ENCODE data around the gene MLLT3.

MLLT3 gene

GRCh38 chr9:20402273-20402875, 219.9 kb downstream of the MLLT3 start:
- no peaks in the 10 kb centered on the region for H3K9me3 ChIP-seq (ENCODE audit: control insufficient read depth in 2 of 2, low read length in 2 of 2)
- H3K4me1 ChIP-seq (ENCODE audit: control insufficient read depth in 2 of 2, insufficient read depth in 2 of 2, low read length in 2 of 2): peaks cover 5 to 10% of the 10 kb centered on the region in 2 donors
- H3K27ac ChIP-seq (ENCODE audit: low read depth in 2 of 2, low read length in 2 of 2): no peak overlapping the region
- H3K27me3 ChIP-seq (ENCODE audit: control insufficient read depth in 2 of 2, insufficient read depth in 2 of 2, low read length in 2 of 2): no peaks in the 10 kb centered on the region
- H3K36me3 ChIP-seq (ENCODE audit: control insufficient read depth in 2 of 2, insufficient read depth in 2 of 2, low read length in 2 of 2): no peaks in the 10 kb centered on the region
- H3K9ac ChIP-seq (ENCODE audit: low read depth in 1 of 2, low read length in 2 of 2): no peak overlapping the region
- no peak overlapping the region for H3K4me3 ChIP-seq (ENCODE audit: low read length in 2 of 2)

GRCh38 chr9:20398536-20399338, 223.6 kb downstream of the MLLT3 start:
- Histone ChIP-seq H3K27me3 (ENCODE audit: control insufficient read depth in 2 of 2, insufficient read depth in 2 of 2, low read length in 2 of 2) (no peaks in the 10 kb centered on the region), H3K9ac (ENCODE audit: low read depth in 1 of 2, low read length in 2 of 2) (no peak overlapping the region)

GRCh38 chr9:20397348-20397747, 225.0 kb downstream of the MLLT3 start:
- no peaks in the 10 kb centered on the region for H3K4me1 ChIP-seq (ENCODE audit: control insufficient read depth in 2 of 2, insufficient read depth in 2 of 2, low read length in 2 of 2)
- no peaks in the 10 kb centered on the region for H3K36me3 ChIP-seq (ENCODE audit: control insufficient read depth in 2 of 2, insufficient read depth in 2 of 2, low read length in 2 of 2)
- no peaks in the 10 kb centered on the region for H3K9me3 ChIP-seq (ENCODE audit: control insufficient read depth in 2 of 2, low read length in 2 of 2)
- no peak overlapping the region for H3K4me3 ChIP-seq (ENCODE audit: low read length in 2 of 2)
- no peak overlapping the region for H3K9ac ChIP-seq (ENCODE audit: low read depth in 1 of 2, low read length in 2 of 2)
- H3K27ac ChIP-seq (ENCODE audit: low read depth in 2 of 2, low read length in 2 of 2): no peak overlapping the region
- H3K27me3 ChIP-seq (ENCODE audit: control insufficient read depth in 2 of 2, insufficient read depth in 2 of 2, low read length in 2 of 2): no peaks in the 10 kb centered on the region

More at GRCh38 chr9:20398536-20399338, 223.6 kb downstream of the MLLT3 start:
- H3K4me3 ChIP-seq (ENCODE audit: low read length in 2 of 2): no peak overlapping the region
- no peaks in the 10 kb centered on the region for H3K36me3 ChIP-seq (ENCODE audit: control insufficient read depth in 2 of 2, insufficient read depth in 2 of 2, low read length in 2 of 2)
- no peak overlapping the region for H3K27ac ChIP-seq (ENCODE audit: low read depth in 2 of 2, low read length in 2 of 2)
- H3K9me3 ChIP-seq (ENCODE audit: control insufficient read depth in 2 of 2, low read length in 2 of 2): no peaks in the 10 kb centered on the region
- no peaks in the 10 kb centered on the region for H3K4me1 ChIP-seq (ENCODE audit: control insufficient read depth in 2 of 2, insufficient read depth in 2 of 2, low read length in 2 of 2)

- Histone ChIP-seq H3K27me3 (ENCODE audit: control insufficient read depth in 2 of 2, insufficient read depth in 2 of 2, low read length in 2 of 2) (no peaks in the 10 kb centered on the region), H3K27ac (ENCODE audit: low read depth in 2 of 2, low read length in 2 of 2) (no peak overlapping the region), H3K4me1 (ENCODE audit: control insufficient read depth in 2 of 2, insufficient read depth in 2 of 2, low read length in 2 of 2) (no peaks in the 10 kb centered on the region), H3K36me3 (ENCODE audit: control insufficient read depth in 2 of 2, insufficient read depth in 2 of 2, low read length in 2 of 2) (no peaks in the 10 kb centered on the region), H3K9me3 (ENCODE audit: control insufficient read depth in 2 of 2, low read length in 2 of 2) (no peaks in the 10 kb centered on the region), H3K4me3 (ENCODE audit: low read length in 2 of 2) (no peak overlapping the region), H3K9ac (ENCODE audit: low read depth in 1 of 2, low read length in 2 of 2) (no peak overlapping the region)
Measured at GRCh38 chr9:20396509-20396908, 225.8 kb downstream of the MLLT3 start.

GRCh38 chr9:20395651-20396050, 226.6 kb downstream of the MLLT3 start:
- H3K9ac ChIP-seq (ENCODE audit: low read depth in 1 of 2, low read length in 2 of 2): no peak overlapping the region
- H3K4me1 ChIP-seq (ENCODE audit: control insufficient read depth in 2 of 2, insufficient read depth in 2 of 2, low read length in 2 of 2): peaks cover 0 to 7% of the 10 kb centered on the region in 2 donors
- H3K27ac ChIP-seq (ENCODE audit: low read depth in 2 of 2, low read length in 2 of 2): no peak overlapping the region
- H3K27me3 ChIP-seq (ENCODE audit: control insufficient read depth in 2 of 2, insufficient read depth in 2 of 2, low read length in 2 of 2): no peaks in the 10 kb centered on the region
- H3K36me3 ChIP-seq (ENCODE audit: control insufficient read depth in 2 of 2, insufficient read depth in 2 of 2, low read length in 2 of 2): no peaks in the 10 kb centered on the region
- H3K9me3 ChIP-seq (ENCODE audit: control insufficient read depth in 2 of 2, low read length in 2 of 2): no peaks in the 10 kb centered on the region
- no peak overlapping the region for H3K4me3 ChIP-seq (ENCODE audit: low read length in 2 of 2)

GRCh38 chr9:20394969-20395368, 227.3 kb downstream of the MLLT3 start:
- Histone ChIP-seq H3K27ac (ENCODE audit: low read depth in 2 of 2, low read length in 2 of 2) (no peak overlapping the region), H3K9ac (ENCODE audit: low read depth in 1 of 2, low read length in 2 of 2) (no peak overlapping the region), H3K4me1 (ENCODE audit: control insufficient read depth in 2 of 2, insufficient read depth in 2 of 2, low read length in 2 of 2) (peaks cover 0 to 8% of the 10 kb centered on the region in 2 donors), H3K27me3 (ENCODE audit: control insufficient read depth in 2 of 2, insufficient read depth in 2 of 2, low read length in 2 of 2) (no peaks in the 10 kb centered on the region), H3K4me3 (ENCODE audit: low read length in 2 of 2) (no peak overlapping the region), H3K9me3 (ENCODE audit: control insufficient read depth in 2 of 2, low read length in 2 of 2) (no peaks in the 10 kb centered on the region), H3K36me3 (ENCODE audit: control insufficient read depth in 2 of 2, insufficient read depth in 2 of 2, low read length in 2 of 2) (no peaks in the 10 kb centered on the region)

- no peaks in the 10 kb centered on the region for H3K36me3 ChIP-seq (ENCODE audit: control insufficient read depth in 2 of 2, insufficient read depth in 2 of 2, low read length in 2 of 2)
- peaks cover 0 to 8% of the 10 kb centered on the region in 2 donors for H3K4me1 ChIP-seq (ENCODE audit: control insufficient read depth in 2 of 2, insufficient read depth in 2 of 2, low read length in 2 of 2)
- no peak overlapping the region for H3K4me3 ChIP-seq (ENCODE audit: low read length in 2 of 2)
- H3K9me3 ChIP-seq (ENCODE audit: control insufficient read depth in 2 of 2, low read length in 2 of 2): no peaks in the 10 kb centered on the region
- H3K27ac ChIP-seq (ENCODE audit: low read depth in 2 of 2, low read length in 2 of 2): no peak overlapping the region
- H3K27me3 ChIP-seq (ENCODE audit: control insufficient read depth in 2 of 2, insufficient read depth in 2 of 2, low read length in 2 of 2): no peaks in the 10 kb centered on the region
- no peak overlapping the region for H3K9ac ChIP-seq (ENCODE audit: low read depth in 1 of 2, low read length in 2 of 2)
Measured at GRCh38 chr9:20391208-20391607, 231.1 kb downstream of the MLLT3 start.

GRCh38 chr9:20390400-20390799, 231.9 kb downstream of the MLLT3 start:
- Histone ChIP-seq H3K27me3 (ENCODE audit: control insufficient read depth in 2 of 2, insufficient read depth in 2 of 2, low read length in 2 of 2) (no peaks in the 10 kb centered on the region), H3K9ac (ENCODE audit: low read depth in 1 of 2, low read length in 2 of 2) (no peak overlapping the region), H3K4me3 (ENCODE audit: low read length in 2 of 2) (no peak overlapping the region), H3K4me1 (ENCODE audit: control insufficient read depth in 2 of 2, insufficient read depth in 2 of 2, low read length in 2 of 2) (peaks cover 0 to 8% of the 10 kb centered on the region in 2 donors), H3K9me3 (ENCODE audit: control insufficient read depth in 2 of 2, low read length in 2 of 2) (no peaks in the 10 kb centered on the region), H3K27ac (ENCODE audit: low read depth in 2 of 2, low read length in 2 of 2) (no peak overlapping the region), H3K36me3 (ENCODE audit: control insufficient read depth in 2 of 2, insufficient read depth in 2 of 2, low read length in 2 of 2) (no peaks in the 10 kb centered on the region)

GRCh38 chr9:20387062-20387461, 235.2 kb downstream of the MLLT3 start:
- Histone ChIP-seq H3K4me1 (ENCODE audit: control insufficient read depth in 2 of 2, insufficient read depth in 2 of 2, low read length in 2 of 2) (peaks cover 4 to 13% of the 10 kb centered on the region in 2 donors), H3K9ac (ENCODE audit: low read depth in 1 of 2, low read length in 2 of 2) (no peak overlapping the region), H3K36me3 (ENCODE audit: control insufficient read depth in 2 of 2, insufficient read depth in 2 of 2, low read length in 2 of 2) (no peaks in the 10 kb centered on the region), H3K27me3 (ENCODE audit: control insufficient read depth in 2 of 2, insufficient read depth in 2 of 2, low read length in 2 of 2) (no peaks in the 10 kb centered on the region), H3K27ac (ENCODE audit: low read depth in 2 of 2, low read length in 2 of 2) (no peak overlapping the region), H3K9me3 (ENCODE audit: control insufficient read depth in 2 of 2, low read length in 2 of 2) (no peaks in the 10 kb centered on the region), H3K4me3 (ENCODE audit: low read length in 2 of 2) (no peak overlapping the region)

- Histone ChIP-seq H3K4me3 (ENCODE audit: low read length in 2 of 2) (no peak overlapping the region), H3K27ac (ENCODE audit: low read depth in 2 of 2, low read length in 2 of 2) (no peak overlapping the region), H3K27me3 (ENCODE audit: control insufficient read depth in 2 of 2, insufficient read depth in 2 of 2, low read length in 2 of 2) (no peaks in the 10 kb centered on the region), H3K36me3 (ENCODE audit: control insufficient read depth in 2 of 2, insufficient read depth in 2 of 2, low read length in 2 of 2) (no peaks in the 10 kb centered on the region), H3K9me3 (ENCODE audit: control insufficient read depth in 2 of 2, low read length in 2 of 2) (no peaks in the 10 kb centered on the region), H3K4me1 (ENCODE audit: control insufficient read depth in 2 of 2, insufficient read depth in 2 of 2, low read length in 2 of 2) (peaks cover 5 to 12% of the 10 kb centered on the region in 2 donors), H3K9ac (ENCODE audit: low read depth in 1 of 2, low read length in 2 of 2) (no peak overlapping the region)
Measured at GRCh38 chr9:20384642-20385041, 237.7 kb downstream of the MLLT3 start.

All from mucosa of rectum (tissue), 2 donors.